HepG2 (cell line): ENCODE measurements around the gene C9orf43. TPM values are rescaled to one million over a fixed set of nuclear protein-coding genes. Genes with fewer than 3 reads are reported as not detected.
A peak's percentile ranks its signal among the peaks of the same experiment; 100 is the strongest.

Experiments
- FOXJ3 ChIP-seq: sonication (generic); formaldehyde crosslinking; IDR thresholded peaks from 2 replicates; pipeline ENCODE4 v1.4.0; 2020; ENCODE audit warnings: missing genetic modification reagents, mild to moderate bottlenecking, borderline replicate concordance
- GZF1 ChIP-seq: sonication (generic); formaldehyde crosslinking; IDR thresholded peaks from 2 replicates; pipeline ENCODE4 v1.5.1; 2020; ENCODE audit warnings: mild to moderate bottlenecking, missing genetic modification reagents
- MED1 ChIP-seq: sonication (generic); formaldehyde crosslinking; IDR thresholded peaks from 2 replicates; pipeline ENCODE4 v1.4.0; 2020; ENCODE audit warnings: missing genetic modification reagents
- MIER2 ChIP-seq: IDR thresholded peaks from 2 replicates; pipeline ENCODE4 v1.6.1; 2016; ENCODE audit warnings: missing biosample characterization, missing genetic modification reagents
- RBAK ChIP-seq: sonication (generic); formaldehyde crosslinking; IDR thresholded peaks from 2 replicates; pipeline ENCODE4 v1.5.1; 2020; ENCODE audit warnings: mild to moderate bottlenecking, missing genetic modification reagents
- REL ChIP-seq: sonication (generic); formaldehyde crosslinking; conservative IDR thresholded peaks from 2 replicates; pipeline ENCODE4 v1.8.0; 2022; ENCODE audit warnings: mild to moderate bottlenecking, missing genetic modification reagents, moderate library complexity
- SAFB2 ChIP-seq: sonication (generic); formaldehyde crosslinking; IDR thresholded peaks from 2 replicates; pipeline ENCODE4 v1.5.1; 2020; ENCODE audit warnings: missing genetic modification reagents, low read depth, mild to moderate bottlenecking, borderline replicate concordance
- SPEN ChIP-seq: sonication (generic); formaldehyde crosslinking; IDR thresholded peaks from 2 replicates; pipeline ENCODE4 v1.5.1; 2020; ENCODE audit warnings: low read depth, mild to moderate bottlenecking, missing genetic modification reagents
- SUZ12 ChIP-seq: fragments of 150-350 bp; IDR thresholded peaks from 2 replicates; pipeline ENCODE4 v1.6.1; 2014; ENCODE audit warnings: low read depth, low read length
- ZNF124 ChIP-seq: sonication (generic); formaldehyde crosslinking; IDR thresholded peaks from 2 replicates; pipeline ENCODE4 v1.4.0; 2020; ENCODE audit warnings: missing genetic modification reagents
- ZNF138 ChIP-seq: sonication (generic); formaldehyde crosslinking; IDR thresholded peaks from 2 replicates; pipeline ENCODE4 v1.5.0; 2020; ENCODE audit warnings: mild to moderate bottlenecking, low read depth, missing genetic modification reagents
- ZNF143 ChIP-seq: sonication (generic); formaldehyde crosslinking; IDR thresholded peaks from 2 replicates; pipeline ENCODE4 v1.4.0; 2020; ENCODE audit warnings: missing genetic modification reagents
- ZNF317 ChIP-seq: sonication (generic); formaldehyde crosslinking; IDR thresholded peaks from 2 replicates; pipeline ENCODE4 v1.5.0; 2020; ENCODE audit warnings: mild to moderate bottlenecking, missing genetic modification reagents
- ZNF510 ChIP-seq: sonication (generic); formaldehyde crosslinking; IDR thresholded peaks from 2 replicates; pipeline ENCODE4 v1.4.0; 2020; ENCODE audit warnings: low read depth, mild to moderate bottlenecking, missing genetic modification reagents
- ZNF746 ChIP-seq: sonication (generic); formaldehyde crosslinking; IDR thresholded peaks from 2 replicates; pipeline ENCODE4 v1.8.0; 2022; ENCODE audit warnings: mild to moderate bottlenecking, missing genetic modification reagents
- ZNF788 ChIP-seq: sonication (generic); formaldehyde crosslinking; IDR thresholded peaks from 2 replicates; pipeline ENCODE4 v1.5.0; 2020; ENCODE audit warnings: mild to moderate bottlenecking, missing genetic modification reagents, borderline replicate concordance
- ZSCAN9 ChIP-seq: IDR thresholded peaks from 2 replicates; pipeline ENCODE4 v1.6.1; 2016; ENCODE audit warnings: borderline replicate concordance
- ZZZ3 ChIP-seq: sonication (generic); formaldehyde crosslinking; IDR thresholded peaks from 2 replicates; pipeline ENCODE4 v1.4.0; 2020; ENCODE audit warnings: missing genetic modification reagents, mild to moderate bottlenecking, borderline replicate concordance
- polyA plus RNA-seq, 8 experiments: library from polyadenylated mRNA; depleted of rRNA in 3 of 8; stranded (reverse) in 7 of 8; unstranded in 1 of 8; fragments of >200 nt; fragmentation: Illumina TruSeq in 4 of 8; extraction: Trizol in 4 of 8; gene quantifications; 2 replicates each; pipeline versions ENCODE4 v1.2.1 to v1.2.3, GENCODE V29; 2011 to 2016; ENCODE audit warnings: low read depth in 4 of 8, missing spikeins in 1 of 8, mixed read lengths in 1 of 8; ENCODE audit not compliant: insufficient read depth in 1 of 8
- total RNA-seq, 5 experiments: library from RNA; depleted of rRNA; stranded (reverse); fragments of >200 nt; fragmentation: Illumina TruSeq; extraction: Trizol; gene quantifications; 2 replicates each; pipeline ENCODE4 v1.2.3, GENCODE V29; 2016; ENCODE audit warnings: low read depth in 1 of 5
- TF ChIP-seq, protein P1 (sequence below): sonication (generic); formaldehyde crosslinking; conservative IDR thresholded peaks from 2 replicates; pipeline ENCODE4 v1.4.0; 2020; ENCODE audit warnings: mild to moderate bottlenecking, missing genetic modification reagents, moderate library complexity
- TF ChIP-seq, protein P2 (sequence below): sonication (generic); formaldehyde crosslinking; IDR thresholded peaks from 2 replicates; pipeline ENCODE4 v1.5.1; 2020; ENCODE audit warnings: missing genetic modification reagents, mild to moderate bottlenecking, borderline replicate concordance
- TF ChIP-seq, protein P3 (sequence below): sonication (generic); formaldehyde crosslinking; IDR thresholded peaks from 2 replicates; pipeline ENCODE4 v1.4.0; 2020; ENCODE audit warnings: missing genetic modification reagents, borderline replicate concordance
- TF ChIP-seq, protein P4 (sequence below): sonication (generic); formaldehyde crosslinking; IDR thresholded peaks from 2 replicates; pipeline ENCODE4 v1.8.0; 2022; ENCODE audit warnings: missing genetic modification reagents, low read depth, mild to moderate bottlenecking, borderline replicate concordance

The C9orf43 gene
- total and polyA plus RNA-seq, 2 of the 13 experiments (the other 11 are each of a cell fraction or from before 2014, with no cell fraction given) = 0.24 to 0.31 TPM

DNA sequence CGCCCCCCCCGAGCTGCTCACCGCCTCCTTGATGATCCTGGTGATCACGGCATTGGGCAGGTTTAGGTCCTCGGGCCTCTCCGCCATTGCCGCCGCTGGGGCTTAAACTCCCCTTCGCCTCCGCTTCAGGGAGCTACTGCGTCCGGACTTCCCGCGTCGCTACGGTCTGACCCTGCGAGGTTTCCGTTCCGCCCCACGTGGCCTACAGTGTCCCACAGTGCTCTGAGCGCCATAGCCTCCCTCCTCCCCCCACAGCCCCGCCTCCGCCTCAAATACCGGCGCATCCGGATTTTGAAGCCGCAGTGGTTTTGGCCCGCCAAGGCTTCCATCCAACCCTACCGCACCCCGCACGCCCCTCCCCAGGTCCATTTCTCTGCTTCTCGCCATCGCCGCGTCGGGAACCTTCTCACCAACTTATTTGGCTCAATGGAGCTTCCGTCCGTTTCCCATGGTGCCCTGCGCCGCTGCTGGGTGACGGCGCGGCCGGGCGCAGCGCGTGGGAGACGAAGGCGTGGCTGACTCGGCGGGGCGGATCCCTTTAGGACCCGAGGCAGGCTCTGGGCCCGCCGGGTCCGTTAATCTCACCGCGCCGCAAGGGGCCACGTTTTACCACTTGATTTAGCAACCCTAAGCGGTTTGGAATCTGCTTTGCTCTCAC, at the start of gene C9orf43, which contains the start of gene POLE3 (continued):
- TF ChIP-seq REL (CRISPR knock-in tag) = peak; percentile 94
- no peak for TF ChIP-seq ZNF510 (CRISPR knock-in tag)
- TF ChIP-seq SPEN (CRISPR knock-in tag) = peak; percentile 97
- TF ChIP-seq, protein P1, sequence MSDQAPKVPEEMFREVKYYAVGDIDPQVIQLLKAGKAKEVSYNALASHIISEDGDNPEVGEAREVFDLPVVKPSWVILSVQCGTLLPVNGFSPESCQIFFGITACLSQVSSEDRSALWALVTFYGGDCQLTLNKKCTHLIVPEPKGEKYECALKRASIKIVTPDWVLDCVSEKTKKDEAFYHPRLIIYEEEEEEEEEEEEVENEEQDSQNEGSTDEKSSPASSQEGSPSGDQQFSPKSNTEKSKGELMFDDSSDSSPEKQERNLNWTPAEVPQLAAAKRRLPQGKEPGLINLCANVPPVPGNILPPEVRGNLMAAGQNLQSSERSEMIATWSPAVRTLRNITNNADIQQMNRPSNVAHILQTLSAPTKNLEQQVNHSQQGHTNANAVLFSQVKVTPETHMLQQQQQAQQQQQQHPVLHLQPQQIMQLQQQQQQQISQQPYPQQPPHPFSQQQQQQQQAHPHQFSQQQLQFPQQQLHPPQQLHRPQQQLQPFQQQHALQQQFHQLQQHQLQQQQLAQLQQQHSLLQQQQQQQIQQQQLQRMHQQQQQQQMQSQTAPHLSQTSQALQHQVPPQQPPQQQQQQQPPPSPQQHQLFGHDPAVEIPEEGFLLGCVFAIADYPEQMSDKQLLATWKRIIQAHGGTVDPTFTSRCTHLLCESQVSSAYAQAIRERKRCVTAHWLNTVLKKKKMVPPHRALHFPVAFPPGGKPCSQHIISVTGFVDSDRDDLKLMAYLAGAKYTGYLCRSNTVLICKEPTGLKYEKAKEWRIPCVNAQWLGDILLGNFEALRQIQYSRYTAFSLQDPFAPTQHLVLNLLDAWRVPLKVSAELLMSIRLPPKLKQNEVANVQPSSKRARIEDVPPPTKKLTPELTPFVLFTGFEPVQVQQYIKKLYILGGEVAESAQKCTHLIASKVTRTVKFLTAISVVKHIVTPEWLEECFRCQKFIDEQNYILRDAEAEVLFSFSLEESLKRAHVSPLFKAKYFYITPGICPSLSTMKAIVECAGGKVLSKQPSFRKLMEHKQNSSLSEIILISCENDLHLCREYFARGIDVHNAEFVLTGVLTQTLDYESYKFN (CRISPR knock-in tag) = peak; percentile 68
- TF ChIP-seq GZF1 (CRISPR knock-in tag) = peak; percentile 86; the same call in 1 of the 2 replicates
- TF ChIP-seq ZZZ3 (CRISPR knock-in tag) = peak; percentile 93; the same call in 1 of the 2 replicates
- TF ChIP-seq ZNF124 (CRISPR knock-in tag) = 0 out of 2 replicates have a peak, but pooled peaks have one; percentile 69
- no peak for TF ChIP-seq ZNF138
- 0 out of 2 replicates have a peak, but pooled peaks have one; percentile 29 for TF ChIP-seq FOXJ3
- TF ChIP-seq, protein P2, sequence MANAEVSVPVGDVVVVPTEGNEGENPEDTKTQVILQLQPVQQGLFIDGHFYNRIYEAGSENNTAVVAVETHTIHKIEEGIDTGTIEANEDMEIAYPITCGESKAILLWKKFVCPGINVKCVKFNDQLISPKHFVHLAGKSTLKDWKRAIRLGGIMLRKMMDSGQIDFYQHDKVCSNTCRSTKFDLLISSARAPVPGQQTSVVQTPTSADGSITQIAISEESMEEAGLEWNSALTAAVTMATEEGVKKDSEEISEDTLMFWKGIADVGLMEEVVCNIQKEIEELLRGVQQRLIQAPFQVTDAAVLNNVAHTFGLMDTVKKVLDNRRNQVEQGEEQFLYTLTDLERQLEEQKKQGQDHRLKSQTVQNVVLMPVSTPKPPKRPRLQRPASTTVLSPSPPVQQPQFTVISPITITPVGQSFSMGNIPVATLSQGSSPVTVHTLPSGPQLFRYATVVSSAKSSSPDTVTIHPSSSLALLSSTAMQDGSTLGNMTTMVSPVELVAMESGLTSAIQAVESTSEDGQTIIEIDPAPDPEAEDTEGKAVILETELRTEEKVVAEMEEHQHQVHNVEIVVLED (CRISPR knock-in tag) = peak; percentile 95
- TF ChIP-seq ZNF317 (CRISPR knock-in tag) = peak; percentile 30; the same call in 1 of the 2 replicates
- TF ChIP-seq, protein P3, sequence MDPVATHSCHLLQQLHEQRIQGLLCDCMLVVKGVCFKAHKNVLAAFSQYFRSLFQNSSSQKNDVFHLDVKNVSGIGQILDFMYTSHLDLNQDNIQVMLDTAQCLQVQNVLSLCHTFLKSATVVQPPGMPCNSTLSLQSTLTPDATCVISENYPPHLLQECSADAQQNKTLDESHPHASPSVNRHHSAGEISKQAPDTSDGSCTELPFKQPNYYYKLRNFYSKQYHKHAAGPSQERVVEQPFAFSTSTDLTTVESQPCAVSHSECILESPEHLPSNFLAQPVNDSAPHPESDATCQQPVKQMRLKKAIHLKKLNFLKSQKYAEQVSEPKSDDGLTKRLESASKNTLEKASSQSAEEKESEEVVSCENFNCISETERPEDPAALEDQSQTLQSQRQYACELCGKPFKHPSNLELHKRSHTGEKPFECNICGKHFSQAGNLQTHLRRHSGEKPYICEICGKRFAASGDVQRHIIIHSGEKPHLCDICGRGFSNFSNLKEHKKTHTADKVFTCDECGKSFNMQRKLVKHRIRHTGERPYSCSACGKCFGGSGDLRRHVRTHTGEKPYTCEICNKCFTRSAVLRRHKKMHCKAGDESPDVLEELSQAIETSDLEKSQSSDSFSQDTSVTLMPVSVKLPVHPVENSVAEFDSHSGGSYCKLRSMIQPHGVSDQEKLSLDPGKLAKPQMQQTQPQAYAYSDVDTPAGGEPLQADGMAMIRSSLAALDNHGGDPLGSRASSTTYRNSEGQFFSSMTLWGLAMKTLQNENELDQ (CRISPR knock-in tag) = no peak
- 0 out of 2 replicates have a peak, but pooled peaks have one; percentile 40 for TF ChIP-seq MIER2 (CRISPR knock-in tag)
- no peak for TF ChIP-seq RBAK
- peak; percentile 92; the same call in 1 of the 2 replicates for TF ChIP-seq ZNF788 (CRISPR knock-in tag)
- TF ChIP-seq ZSCAN9 (CRISPR knock-in tag) = peak; percentile 77
- TF ChIP-seq SAFB2 (CRISPR knock-in tag) = no peak
- TF ChIP-seq SUZ12 = peak; percentile 51
- peak; percentile 81; the same call in 1 of the 2 replicates for TF ChIP-seq MED1 (CRISPR knock-in tag)
- TF ChIP-seq ZNF746 (CRISPR knock-in tag) = peak; percentile 66; the same call in 1 of the 2 replicates
- TF ChIP-seq ZNF143 (CRISPR knock-in tag) = peak; percentile 96
- TF ChIP-seq, protein P4, sequence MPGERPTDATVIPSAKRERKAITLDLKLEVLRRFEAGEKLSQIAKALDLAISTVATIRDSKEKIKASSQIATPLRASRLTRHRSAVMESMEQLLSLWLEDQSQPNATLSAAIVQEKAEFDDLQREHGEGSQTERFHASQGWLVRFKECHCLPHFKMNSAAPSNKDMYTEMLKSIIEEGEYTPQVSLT = peak; percentile 96; the same call in 1 of the 2 replicates
